ENCODE data around the gene APOBEC3G. TPM values are rescaled to one million over a fixed set of nuclear protein-coding genes. Genes with fewer than 3 reads are reported as not detected.
"Not testable (repeated sequence)": the region's sequence is repeated elsewhere in the genome, so short reads cannot be mapped to it uniquely, and the experiment has no call there.

APOBEC3G gene
- total RNA-seq, 2 donors from 2014 or later = 7.1 to 7.8 TPM

- DNase-seq (ENCODE audit: low spot score) = not testable (repeated sequence)
- intact Hi-C loops (cut with DNase I) = loop anchor here in 1 of 2 donors (2.0 kb wide), 1 partner anchor 57 kb away; no protein-coding TSS in a partner anchor
Measured at GRCh38 chr22:39061951-39062350, 15.1 kb upstream of the APOBEC3G start.

DNA sequence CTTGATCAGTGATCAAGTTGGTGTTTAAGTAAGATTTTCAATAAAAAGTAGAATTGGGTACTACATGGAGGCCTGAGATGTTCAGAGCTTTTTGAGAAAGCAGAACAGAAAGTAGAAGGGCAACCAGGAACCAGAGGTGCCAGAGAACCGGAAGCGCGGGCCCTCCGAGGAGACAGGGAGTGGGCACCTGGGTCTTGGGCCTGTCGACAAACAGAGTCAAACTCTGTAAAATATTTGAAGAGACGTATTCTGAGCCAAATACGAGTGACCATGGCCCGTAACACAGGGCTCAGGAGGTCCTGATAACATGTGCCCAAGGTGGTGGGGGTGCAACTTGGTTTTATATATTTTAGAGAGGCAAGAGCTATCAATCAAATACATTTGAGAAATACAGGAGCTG, 13.2 kb upstream of the APOBEC3G start:
- intact Hi-C loops (cut with DNase I) = loop anchor here in 1 of 2 donors (2.0 kb wide), 1 partner anchor 59 kb away; no protein-coding TSS in a partner anchor
- DNase-seq (ENCODE audit: low spot score) = not testable (repeated sequence)

- intact Hi-C loops (cut with DNase I) = not testable (repeated sequence)
Measured at GRCh38 chr22:39066442-39067276, 10.4 kb upstream of the APOBEC3G start.

DNA sequence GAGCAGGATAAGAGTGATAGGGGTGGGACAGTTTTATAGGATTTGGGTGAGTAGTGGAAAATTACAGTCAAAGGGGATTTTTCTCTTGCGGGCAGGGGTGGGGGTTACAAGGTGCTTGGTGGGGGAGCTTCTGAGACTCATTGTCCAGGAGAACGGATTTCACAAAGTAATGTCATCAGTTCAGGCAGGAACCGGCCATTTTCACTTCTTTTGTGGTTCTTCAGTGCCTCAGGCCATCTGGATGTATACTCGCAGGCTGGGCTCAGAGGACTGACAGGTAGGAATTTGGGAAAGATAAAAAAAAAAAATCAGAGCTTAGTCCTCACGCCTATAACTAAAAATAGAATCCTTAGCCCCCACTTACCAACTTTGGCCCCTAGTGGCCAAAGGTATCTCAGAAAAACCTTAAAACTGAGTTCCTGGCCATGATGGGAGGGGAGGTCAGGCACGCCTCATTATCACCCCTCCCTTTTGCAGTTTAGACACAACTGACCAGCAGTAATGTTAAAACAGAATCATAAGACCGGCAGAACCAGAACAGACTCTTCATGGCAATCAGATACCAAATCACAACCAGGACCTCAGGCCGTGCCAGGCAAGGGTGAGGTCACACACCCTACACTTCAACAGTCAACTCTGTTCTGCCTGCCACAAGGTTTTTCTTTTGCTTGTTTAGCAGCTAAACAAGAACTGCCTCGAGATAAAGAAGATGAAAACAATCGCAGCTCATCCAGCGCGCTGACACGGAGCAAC, 8.9 kb upstream of the APOBEC3G start:
- DNase-seq (ENCODE audit: low spot score) = no peak
- intact Hi-C loops (cut with DNase I) = no loop called here

More at GRCh38 chr22:39066442-39067276, 10.4 kb upstream of the APOBEC3G start:
- not testable (repeated sequence) for DNase-seq (ENCODE audit: low spot score)

GRCh38 chr22:39070186-39070585, 6.9 kb upstream of the APOBEC3G start:
- no peak for DNase-seq (ENCODE audit: low spot score)
- intact Hi-C loops (cut with DNase I) = no loop called here

- intact Hi-C loops (cut with DNase I); DNase-seq (ENCODE audit: low spot score): not testable (repeated sequence)
Measured at GRCh38 chr22:39072581-39072981, 4.5 kb upstream of the APOBEC3G start.

DNA sequence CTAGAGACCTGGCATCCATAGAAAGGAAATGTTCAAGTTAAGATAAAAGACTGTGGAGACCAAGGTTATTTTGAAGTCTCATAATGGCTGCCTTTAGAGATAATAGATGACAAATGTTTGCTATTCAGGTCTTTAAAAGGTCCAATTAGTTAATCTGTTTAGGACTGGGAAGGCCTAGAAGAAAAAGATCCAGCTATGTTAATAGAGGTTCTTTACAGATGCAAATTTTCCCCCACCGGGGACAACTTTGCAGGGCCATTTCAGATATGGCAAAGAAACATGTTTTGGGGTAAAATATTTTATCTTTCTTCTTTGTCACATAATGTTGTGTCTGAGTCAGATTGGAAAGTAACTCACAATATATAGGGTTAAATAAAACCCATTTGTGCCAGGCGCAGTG, 3.1 kb upstream of the APOBEC3G start:
- intact Hi-C loops (cut with DNase I) = loop anchor here in 1 of 2 donors (1.0 kb wide), 1 partner anchor 27 kb away; no protein-coding TSS in a partner anchor
- DNase-seq (ENCODE audit: low spot score) = no peak

DNA sequence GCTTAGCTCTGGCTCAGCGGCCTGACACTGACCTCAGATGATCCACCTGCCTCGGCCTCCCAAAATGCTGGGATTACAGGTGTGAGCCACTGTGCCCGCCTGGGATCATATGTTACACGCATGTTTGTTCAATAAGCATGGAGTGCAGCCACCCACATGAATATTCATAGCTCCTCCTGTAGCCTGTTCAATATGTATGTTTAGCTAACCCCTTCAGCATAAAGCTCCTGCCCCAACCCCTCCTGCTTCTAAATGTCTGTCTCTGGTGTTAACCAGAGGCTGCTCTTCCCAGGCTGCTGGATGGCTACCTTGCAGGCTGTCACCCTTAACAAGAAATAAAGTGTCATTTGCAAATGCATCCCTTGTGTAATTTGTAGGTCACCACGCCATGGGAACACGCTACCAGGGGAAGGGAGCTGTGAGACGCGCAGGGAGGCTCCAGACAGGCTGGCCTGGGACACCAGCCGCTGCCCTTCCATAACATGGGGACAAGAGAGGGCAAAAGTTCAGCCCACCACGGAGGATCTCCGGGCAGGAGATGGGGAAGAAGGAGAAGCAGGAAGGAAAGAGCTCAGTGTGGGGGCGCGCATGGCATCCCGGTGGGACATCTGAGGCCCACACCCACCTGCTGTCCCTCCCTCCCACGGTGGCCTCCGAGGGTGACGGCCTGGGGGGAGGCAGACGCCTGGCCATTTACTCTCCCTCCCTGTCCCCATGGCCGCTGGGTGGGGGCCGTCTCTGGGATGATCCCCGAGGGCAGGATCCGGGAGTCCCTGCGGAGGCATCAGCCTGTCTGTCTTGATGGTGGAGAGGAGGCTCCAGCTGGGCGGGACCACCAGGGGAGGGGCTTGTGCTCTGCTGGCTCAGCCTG, 685 bp upstream of the APOBEC3G start:
- intact Hi-C loops (cut with DNase I); DNase-seq (ENCODE audit: low spot score): not testable (repeated sequence)

- intact Hi-C loops (cut with DNase I); DNase-seq (ENCODE audit: low spot score): not testable (repeated sequence)
Measured at GRCh38 chr22:39077912-39078311, 837 bp downstream of the APOBEC3G start.

GRCh38 chr22:39078329-39078728, 1.3 kb downstream of the APOBEC3G start:
- no peak for DNase-seq (ENCODE audit: low spot score)
- intact Hi-C loops (cut with DNase I) = no loop called here

GRCh38 chr22:39079054-39079637, 2.1 kb downstream of the APOBEC3G start:
- DNase-seq (ENCODE audit: low spot score); intact Hi-C loops (cut with DNase I): not testable (repeated sequence)

DNA sequence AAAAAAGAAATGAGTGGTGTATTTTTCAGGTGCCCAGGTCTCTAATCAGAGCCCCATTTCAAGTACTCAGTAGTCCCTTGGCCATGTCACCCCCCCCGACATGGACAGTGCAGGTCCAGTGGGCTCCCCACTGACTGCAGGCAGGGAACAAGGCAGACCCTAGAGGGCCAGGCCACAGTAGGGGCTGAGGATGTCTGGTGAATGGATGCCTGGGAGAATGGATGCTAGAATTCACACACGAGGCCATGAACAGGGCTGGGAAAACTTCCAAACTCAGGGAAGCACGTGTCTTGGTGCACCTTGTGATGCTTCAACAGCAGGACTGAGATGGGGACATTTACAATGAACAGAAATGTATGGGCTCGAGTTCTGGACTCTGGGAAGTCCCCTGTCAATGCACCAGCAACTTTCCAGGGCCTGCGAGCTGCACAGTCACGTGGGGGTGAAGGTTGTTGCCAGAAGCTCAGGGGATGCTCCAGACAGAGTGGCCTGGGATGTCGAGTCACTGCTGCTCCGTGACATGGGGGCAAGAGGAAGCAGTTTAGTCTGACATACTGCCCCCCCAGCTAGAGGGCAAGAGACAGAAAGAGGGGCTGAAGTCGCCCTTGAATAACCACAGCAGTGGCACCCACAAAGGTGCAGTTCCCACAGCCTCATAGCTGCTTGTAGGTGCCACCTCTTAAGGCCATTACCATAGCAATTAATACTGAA, 3.1 kb downstream of the APOBEC3G start:
- intact Hi-C loops (cut with DNase I) = no loop called here
- no peak for DNase-seq (ENCODE audit: low spot score)

DNA sequence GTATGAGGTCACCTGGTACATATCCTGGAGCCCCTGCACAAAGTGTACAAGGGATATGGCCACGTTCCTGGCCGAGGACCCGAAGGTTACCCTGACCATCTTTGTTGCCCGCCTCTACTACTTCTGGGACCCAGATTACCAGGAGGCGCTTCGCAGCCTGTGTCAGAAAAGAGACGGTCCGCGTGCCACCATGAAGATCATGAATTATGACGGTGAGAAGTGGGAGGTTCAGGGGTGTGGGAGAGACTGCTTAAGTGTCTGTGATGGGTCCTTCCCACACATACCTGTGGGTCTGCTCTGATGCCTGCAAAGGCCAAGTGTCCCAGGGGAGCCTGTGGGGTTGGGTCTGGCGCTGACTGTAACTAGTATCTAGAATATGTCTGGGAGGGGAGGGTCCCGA, 3.9 kb downstream of the APOBEC3G start:
- intact Hi-C loops (cut with DNase I) = no loop called here
- no peak for DNase-seq (ENCODE audit: low spot score)

- DNase-seq (ENCODE audit: low spot score) = no peak
- intact Hi-C loops (cut with DNase I) = no loop called here
Measured at GRCh38 chr22:39081598-39081997, 4.5 kb downstream of the APOBEC3G start.

GRCh38 chr22:39083212-39084165, 6.4 kb downstream of the APOBEC3G start:
- intact Hi-C loops (cut with DNase I) = no loop called here
- no peak for DNase-seq (ENCODE audit: low spot score)

GRCh38 chr22:39084666-39085065, 7.6 kb downstream of the APOBEC3G start:
- intact Hi-C loops (cut with DNase I) = no loop called here

GRCh38 chr22:39087098-39087497, 10.0 kb downstream of the APOBEC3G start:
- DNase-seq (ENCODE audit: low spot score) = no peak
- intact Hi-C loops (cut with DNase I) = no loop called here

More at GRCh38 chr22:39084666-39085065, 7.6 kb downstream of the APOBEC3G start:
- DNase-seq (ENCODE audit: low spot score) = no peak
